ENCODE results near the gene DEFB119. TPM values are rescaled to one million over a fixed set of nuclear protein-coding genes. Genes with fewer than 3 reads are reported as not detected.
"Not testable (repeated sequence)": the region's sequence is repeated elsewhere in the genome, so short reads cannot be mapped to it uniquely, and the experiment has no call there.

The DEFB119 gene
- total RNA-seq, 1 donor: not detected

- no peaks in the 10 kb centered on the region for H3K27me3 ChIP-seq (ENCODE audit: insufficient read depth, low read length)
- H3K79me2 ChIP-seq (ENCODE audit: insufficient read depth, low read length): no peaks in the 10 kb centered on the region
- H3K27ac ChIP-seq (ENCODE audit: low read depth, low read length): no peak overlapping the region
- TF ChIP-seq CTCF (IDR thresholded peaks at IDR 0.05; ENCODE audit: extremely low read depth, low read depth, low read length): no peak
- H3K36me3 ChIP-seq (ENCODE audit: insufficient read depth, low read length): no peaks in the 10 kb centered on the region
- H4K20me1 ChIP-seq (ENCODE audit: insufficient read depth, low read length): no peaks in the 10 kb centered on the region
- H3K4me1 ChIP-seq (ENCODE audit: insufficient read depth, low read length): no peaks in the 10 kb centered on the region
- no peak overlapping the region for H3K4me3 ChIP-seq (ENCODE audit: insufficient read depth, low read length)
- H3K4me2 ChIP-seq (ENCODE audit: insufficient read depth, low read length): no peak overlapping the region
- DNase-seq (ENCODE audit: insufficient read length, low spot score, missing footprints): no peak
- H3K9me3 ChIP-seq (ENCODE audit: low read depth, low read length): peaks cover 2% of the 10 kb centered on the region
- H2AFZ ChIP-seq (ENCODE audit: low read length): no peak overlapping the region
These were observed 16.0 kb downstream of the DEFB119 start for GRCh38 chr20:31374346-31374745.

GRCh38 chr20:31368301-31368700 lies 22.1 kb downstream of the DEFB119 start, which contains the start of gene DEFB118:
TSS of gene DEFB118 (plus strand) at chr20:31368601. CDS start at chr20:31368651, 50 bp downstream.
- DNase-seq (ENCODE audit: insufficient read length, low spot score, missing footprints): no peak
- H2AFZ ChIP-seq (ENCODE audit: low read length): no peak within 1 kb of the TSS
- no peak for TF ChIP-seq CTCF (IDR thresholded peaks at IDR 0.05; ENCODE audit: extremely low read depth, low read depth, low read length)
- H3K4me3 ChIP-seq (ENCODE audit: insufficient read depth, low read length): no peak within 1 kb of the TSS
- H3K9me3 ChIP-seq (ENCODE audit: low read depth, low read length): peaks cover 2% of the 10 kb centered on the region
- H3K27ac ChIP-seq (ENCODE audit: low read depth, low read length): no peak within 1 kb of the TSS
- H3K4me2 ChIP-seq (ENCODE audit: insufficient read depth, low read length): no peak within 1 kb of the TSS
- no peaks in the 10 kb centered on the region for H3K36me3 ChIP-seq (ENCODE audit: insufficient read depth, low read length)
- no peaks in the 10 kb centered on the region for H3K4me1 ChIP-seq (ENCODE audit: insufficient read depth, low read length)
- H4K20me1 ChIP-seq (ENCODE audit: insufficient read depth, low read length): no peaks in the 10 kb centered on the region
- no peaks in the 10 kb centered on the region for H3K79me2 ChIP-seq (ENCODE audit: insufficient read depth, low read length)
- H3K27me3 ChIP-seq (ENCODE audit: insufficient read depth, low read length): no peaks in the 10 kb centered on the region

- not testable (repeated sequence) for H3K79me2 ChIP-seq (ENCODE audit: insufficient read depth, low read length); H3K4me2 ChIP-seq (ENCODE audit: insufficient read depth, low read length); DNase-seq (ENCODE audit: insufficient read length, low spot score, missing footprints); H2AFZ ChIP-seq (ENCODE audit: low read length); H3K36me3 ChIP-seq (ENCODE audit: insufficient read depth, low read length); H3K4me3 ChIP-seq (ENCODE audit: insufficient read depth, low read length); H3K4me1 ChIP-seq (ENCODE audit: insufficient read depth, low read length); H3K27me3 ChIP-seq (ENCODE audit: insufficient read depth, low read length); H3K27ac ChIP-seq (ENCODE audit: low read depth, low read length); H3K9me3 ChIP-seq (ENCODE audit: low read depth, low read length); H4K20me1 ChIP-seq (ENCODE audit: insufficient read depth, low read length)
These were observed 26.1 kb downstream of the DEFB119 start for GRCh38 chr20:31364272-31364671.

GRCh38 chr20:31363295-31363694 lies 27.1 kb downstream of the DEFB119 start:
- Histone ChIP-seq H3K9me3 (ENCODE audit: low read depth, low read length) (no peaks in the 10 kb centered on the region), H3K4me2 (ENCODE audit: insufficient read depth, low read length) (no peak overlapping the region), H3K27me3 (ENCODE audit: insufficient read depth, low read length) (no peaks in the 10 kb centered on the region), H3K27ac (ENCODE audit: low read depth, low read length) (no peak overlapping the region), H4K20me1 (ENCODE audit: insufficient read depth, low read length) (no peaks in the 10 kb centered on the region), H3K36me3 (ENCODE audit: insufficient read depth, low read length) (no peaks in the 10 kb centered on the region), H3K79me2 (ENCODE audit: insufficient read depth, low read length) (no peaks in the 10 kb centered on the region), H3K4me1 (ENCODE audit: insufficient read depth, low read length) (no peaks in the 10 kb centered on the region), H3K4me3 (ENCODE audit: insufficient read depth, low read length) (no peak overlapping the region), H2AFZ (ENCODE audit: low read length) (no peak overlapping the region)
- DNase-seq (ENCODE audit: insufficient read length, low spot score, missing footprints): no peak
- no peak for TF ChIP-seq CTCF (IDR thresholded peaks at IDR 0.05; ENCODE audit: extremely low read depth, low read depth, low read length)
